Measurements from ENCODE around the gene ATP12A.

DNA sequence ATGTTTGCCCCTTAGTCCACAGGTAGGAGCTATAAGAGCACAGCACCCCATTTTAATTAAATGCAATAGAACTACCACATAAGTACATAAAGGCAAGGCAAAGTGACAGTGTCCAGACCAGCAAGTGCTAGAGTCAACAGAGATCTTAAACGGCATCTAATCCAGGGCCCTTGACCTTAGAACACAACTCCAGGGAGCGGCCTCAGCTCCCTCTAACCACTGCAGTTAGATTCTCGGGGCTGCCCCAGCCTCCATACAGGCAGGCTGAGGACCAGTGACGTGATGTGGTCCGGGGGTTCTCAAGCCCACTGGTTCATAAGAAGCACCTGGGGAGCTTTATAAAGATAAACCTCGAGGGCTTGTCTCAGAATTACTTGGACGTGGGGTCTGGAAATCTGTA, 10.0 kb upstream of the ATP12A start:
- no peak for TF ChIP-seq CTCF (IDR thresholded peaks at IDR 0.05)
- TF ChIP-seq EP300 (IDR thresholded peaks at IDR 0.05), result no peak
- TF ChIP-seq POLR2AphosphoS5 (IDR thresholded peaks at IDR 0.05), result no peak
- no peak for TF ChIP-seq POLR2A (IDR thresholded peaks at IDR 0.05; ENCODE audit: low read depth)
